OCI-LY7 (cell line): Measurements from ENCODE around the gene OAT. TPM values are rescaled to one million over a fixed set of nuclear protein-coding genes. Genes with fewer than 3 reads are reported as not detected.

Experiments used
- BruUV-seq: library from RNA; stranded (reverse); fragments of 400-500 nt; replicated peaks from 2 replicates; lab custom pipeline; 2021; lab: Mats Ljungman, UMichigan
- CTCF ChIA-PET: fragments of 300-600 bp; sonication (Branson Sonifier 250); formaldehyde crosslinking; loops from one replicate; lab custom pipeline; 2022; ENCODE audit warnings: antibody characterized with exemption; ENCODE audit not compliant: unreplicated experiment; lab: Charles Lee
- POLR2A ChIA-PET: fragments of 300-600 bp; sonication (Branson Sonifier 250); formaldehyde crosslinking; loops from one replicate; lab custom pipeline; 2022; ENCODE audit warnings: antibody characterized with exemption; lab: Charles Lee
- DNase-seq: peaks from one replicate; pipeline ENCODE4 v3.0.0-alpha.2; 2015; ENCODE audit warnings: low spot score
- H2AFZ ChIP-seq: fragments of 200-600 bp; sonication (generic), shearing (Covaris generic); 2 replicates; pipeline ENCODE4 v1.6.1; 2014; ENCODE audit warnings: mild to moderate bottlenecking, antibody characterized with exemption, low read length, moderate library complexity
- H3K27ac ChIP-seq: fragments of 200-600 bp; sonication (generic); 2 replicates; pipeline ENCODE4 v1.5.1; 2014; ENCODE audit warnings: mixed run types, low read depth, mild to moderate bottlenecking, moderate library complexity, low read length, inconsistent platforms; ENCODE audit not compliant: poor library complexity, severe bottlenecking
- H3K36me3 ChIP-seq: fragments of 200-600 bp; sonication (generic); 2 replicates; pipeline ENCODE4 v1.6.1; 2014; ENCODE audit warnings: mild to moderate bottlenecking, antibody characterized with exemption, low read length, moderate library complexity, mixed read lengths; ENCODE audit not compliant: insufficient read depth
- H3K4me1 ChIP-seq: fragments of 200-600 bp; sonication (generic); 2 replicates; pipeline ENCODE4 v1.5.1; 2014; ENCODE audit warnings: mild to moderate bottlenecking, low read length; ENCODE audit not compliant: insufficient read depth, poor library complexity, severe bottlenecking
- H3K4me2 ChIP-seq: fragments of 200-600 bp; sonication (generic); 2 replicates; pipeline ENCODE4 v1.6.1; 2014; ENCODE audit warnings: mild to moderate bottlenecking, low read length
- H3K4me3 ChIP-seq: fragments of 200-600 bp; sonication (generic); 2 replicates; pipeline ENCODE4 v1.5.1; 2014; ENCODE audit warnings: mild to moderate bottlenecking, low read depth, low read length; ENCODE audit not compliant: poor library complexity, severe bottlenecking
- H3K79me2 ChIP-seq: fragments of 200-600 bp; sonication (generic); 2 replicates; pipeline ENCODE4 v1.6.1; 2016; ENCODE audit warnings: low read depth, mild to moderate bottlenecking, low read length, moderate library complexity, mixed read lengths; ENCODE audit not compliant: insufficient read depth
- H3K9me2 ChIP-seq: fragments of 200-600 bp; sonication (generic); 2 replicates; pipeline ENCODE4 v1.6.1; 2016; ENCODE audit warnings: mild to moderate bottlenecking, low read length, mixed read lengths; ENCODE audit not compliant: insufficient read depth
- H3K9me3 ChIP-seq: fragments of 200-600 bp; sonication (generic); 2 replicates; pipeline ENCODE4 v1.6.1; 2014; ENCODE audit warnings: mild to moderate bottlenecking, mixed run types, low read length, mixed read lengths
- H4K20me1 ChIP-seq: fragments of 200-600 bp; sonication (generic); 2 replicates; pipeline ENCODE4 v1.6.1; 2014; ENCODE audit warnings: mild to moderate bottlenecking, antibody characterized with exemption, low read length, moderate library complexity, mixed read lengths; ENCODE audit not compliant: insufficient read depth
- EZH2phosphoT487 ChIP-seq: fragments of 200-600 bp; sonication (generic); IDR thresholded peaks from 2 replicates; pipeline ENCODE4 v1.6.1; 2018; ENCODE audit warnings: low read depth, borderline replicate concordance, mild to moderate bottlenecking, mixed run types, antibody characterized with exemption, low read length, moderate library complexity, mixed read lengths
- intact Hi-C: fragments of 100-400 bp; cut with micrococcal nuclease; formaldehyde crosslinking; loops from one replicate; pipeline ENCODE4 v1.10.0; 2022; ENCODE audit not compliant: unreplicated experiment
- total RNA-seq, 2 experiments: library from RNA; depleted of rRNA in 1 of 2; stranded (reverse); fragments of >200 nt in 1 of 2; shearing (Covaris generic) in 1 of 2; gene quantifications; 2 replicates each; pipeline ENCODE4 v1.2.3, GENCODE V29; 2014 to 2022
- TF ChIP-seq, protein P1 (sequence below): fragments of 200-600 bp; sonication (generic); conservative IDR thresholded peaks from 2 replicates; pipeline ENCODE4 v1.5.1; 2014; ENCODE audit warnings: mild to moderate bottlenecking, antibody characterized with exemption, low read length, moderate library complexity, mixed read lengths

OAT gene
- total RNA-seq, 2 experiments from 2014 or later = 13.5 to 27.1 TPM

DNA sequence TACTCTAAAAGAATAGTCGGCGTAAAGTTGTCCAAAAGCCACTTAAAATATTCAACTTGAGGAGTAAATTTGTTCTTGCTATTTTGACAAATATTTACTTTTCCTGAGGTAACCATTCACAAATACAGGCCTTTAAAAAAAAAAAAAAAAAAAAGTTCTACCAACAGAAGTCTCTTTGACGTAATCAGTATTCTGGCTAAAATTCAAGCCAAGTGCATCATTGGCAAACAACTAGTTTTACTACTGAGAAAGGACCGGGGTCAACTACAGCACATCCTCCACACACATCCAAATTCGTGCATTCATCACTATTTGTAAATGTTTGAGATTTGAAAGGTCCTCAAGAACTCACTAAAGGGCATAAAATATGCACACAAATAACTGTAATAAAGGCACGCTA is 2.0 kb downstream of the OAT start:
- Histone ChIP-seq H3K36me3 (no peaks in the 10 kb centered on the region), H3K4me1 (peaks cover 6% of the 10 kb centered on the region), H3K9me3 (no peaks in the 10 kb centered on the region), H3K27ac (no peak overlapping the region), H2AFZ (no peak overlapping the region), H4K20me1 (0 out of 2 replicates have a peak, but pooled peaks cover 3% of the 10 kb centered on the region), H3K9me2 (no peaks in the 10 kb centered on the region), H3K4me2 (no peak overlapping the region), H3K79me2 (no peaks in the 10 kb centered on the region), H3K4me3 (no peak overlapping the region)
- no peak for DNase-seq
- TF ChIP-seq EZH2phosphoT487 = no peak
- TF ChIP-seq, protein P1, sequence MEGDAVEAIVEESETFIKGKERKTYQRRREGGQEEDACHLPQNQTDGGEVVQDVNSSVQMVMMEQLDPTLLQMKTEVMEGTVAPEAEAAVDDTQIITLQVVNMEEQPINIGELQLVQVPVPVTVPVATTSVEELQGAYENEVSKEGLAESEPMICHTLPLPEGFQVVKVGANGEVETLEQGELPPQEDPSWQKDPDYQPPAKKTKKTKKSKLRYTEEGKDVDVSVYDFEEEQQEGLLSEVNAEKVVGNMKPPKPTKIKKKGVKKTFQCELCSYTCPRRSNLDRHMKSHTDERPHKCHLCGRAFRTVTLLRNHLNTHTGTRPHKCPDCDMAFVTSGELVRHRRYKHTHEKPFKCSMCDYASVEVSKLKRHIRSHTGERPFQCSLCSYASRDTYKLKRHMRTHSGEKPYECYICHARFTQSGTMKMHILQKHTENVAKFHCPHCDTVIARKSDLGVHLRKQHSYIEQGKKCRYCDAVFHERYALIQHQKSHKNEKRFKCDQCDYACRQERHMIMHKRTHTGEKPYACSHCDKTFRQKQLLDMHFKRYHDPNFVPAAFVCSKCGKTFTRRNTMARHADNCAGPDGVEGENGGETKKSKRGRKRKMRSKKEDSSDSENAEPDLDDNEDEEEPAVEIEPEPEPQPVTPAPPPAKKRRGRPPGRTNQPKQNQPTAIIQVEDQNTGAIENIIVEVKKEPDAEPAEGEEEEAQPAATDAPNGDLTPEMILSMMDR = no peak
- intact Hi-C loops = no loop called here
- ChIA-PET POLR2A (interaction anchor here (0.5 to 1.0 kb wide), 3 partner anchors 19 to 59 kb away, joined by 3 read pairs; no protein-coding TSS in a partner anchor), CTCF (no interaction called here)
- BruUV-seq = no TSS peak

DNA sequence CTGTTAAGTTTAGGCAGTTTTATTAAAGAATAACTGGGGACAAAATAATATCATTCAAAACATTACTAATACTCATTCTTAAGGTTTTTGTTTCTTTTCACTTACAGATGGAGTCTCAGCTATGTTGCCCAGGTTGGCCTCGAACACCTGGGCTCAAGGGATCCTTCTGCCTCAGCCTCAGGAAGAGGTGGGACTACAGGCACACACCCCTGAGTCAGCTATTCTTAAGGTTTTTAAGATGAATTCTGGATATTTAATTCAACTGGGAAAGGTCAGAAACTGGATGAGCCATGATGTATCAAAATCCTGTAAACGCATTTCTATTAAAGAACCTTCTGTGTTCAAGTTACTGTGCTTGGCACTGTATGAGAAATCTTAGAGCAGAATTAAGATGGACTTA is 3.5 kb downstream of the OAT start:
- no peaks in the 10 kb centered on the region for H3K36me3 ChIP-seq
- no peaks in the 10 kb centered on the region for H3K9me2 ChIP-seq
- H3K79me2 ChIP-seq = no peaks in the 10 kb centered on the region
- H3K4me1 ChIP-seq = peaks cover 6% of the 10 kb centered on the region
- ChIA-PET CTCF (interaction anchor here (1.4 kb wide), 1 partner anchor 12 kb away, joined by 3 read pairs; no protein-coding TSS in a partner anchor), POLR2A (interaction anchor here (0.6 to 0.8 kb wide), 3 partner anchors 9 to 14 kb away, joined by 3 to 4 read pairs (median 3); no protein-coding TSS in a partner anchor)
- BruUV-seq = no TSS peak
- H4K20me1 ChIP-seq = 0 out of 2 replicates have a peak, but pooled peaks cover 3% of the 10 kb centered on the region
- TF ChIP-seq, protein P1 = no peak
- no peak for TF ChIP-seq EZH2phosphoT487
- no peak overlapping the region for H3K4me2 ChIP-seq
- intact Hi-C loops = no loop called here
- no peak overlapping the region for H3K4me3 ChIP-seq
- H2AFZ ChIP-seq = no peak overlapping the region
- no peaks in the 10 kb centered on the region for H3K9me3 ChIP-seq
- no peak overlapping the region for H3K27ac ChIP-seq
- DNase-seq = no peak

DNA sequence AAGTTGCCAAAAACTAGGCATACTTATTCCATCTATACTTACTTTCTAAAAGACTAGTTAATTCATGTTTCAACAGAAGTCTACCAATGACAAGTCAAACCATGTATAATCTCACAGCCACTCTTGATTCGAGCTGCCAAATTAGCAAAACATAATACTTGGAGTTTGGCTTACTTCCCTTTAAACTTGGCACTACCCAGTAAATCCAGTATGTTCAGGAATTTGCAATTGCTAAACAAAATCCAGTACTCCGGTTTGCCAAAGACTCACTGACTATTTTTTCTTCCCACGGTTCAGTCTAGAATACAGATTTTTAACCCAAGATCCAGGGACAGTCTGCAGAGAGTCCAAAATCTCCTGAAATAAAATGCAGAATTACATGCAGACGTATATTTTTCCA is 4.6 kb downstream of the OAT start:
- Histone ChIP-seq H3K4me2 (no peak overlapping the region), H3K9me3 (no peaks in the 10 kb centered on the region), H3K4me3 (no peak overlapping the region), H3K9me2 (no peaks in the 10 kb centered on the region), H3K79me2 (no peaks in the 10 kb centered on the region), H3K27ac (no peak overlapping the region), H3K4me1 (peaks cover 6% of the 10 kb centered on the region), H2AFZ (no peak overlapping the region), H3K36me3 (no peaks in the 10 kb centered on the region), H4K20me1 (0 out of 2 replicates have a peak, but pooled peaks cover 3% of the 10 kb centered on the region)
- POLR2A ChIA-PET = interaction anchor here (0.5 to 1.7 kb wide), 3 partner anchors 9 to 384 kb away, joined by 3 to 8 read pairs (median 3); no protein-coding TSS in a partner anchor
- DNase-seq = no peak
- TF ChIP-seq EZH2phosphoT487 = no peak
- TF ChIP-seq, protein P1 = no peak
- intact Hi-C loops = no loop called here
- CTCF ChIA-PET = interaction anchor here (0.6 kb wide), 1 partner anchor 558 kb away, joined by 4 read pairs; no protein-coding TSS in a partner anchor
- no TSS peak for BruUV-seq
